ENCODE measurements around the gene CRADD.
"Not testable (repeated sequence)": the region's sequence is repeated elsewhere in the genome, so short reads cannot be mapped to it uniquely, and the experiment has no call there.

The CRADD gene

GRCh38 chr12:93884794-93885460, 207.8 kb downstream of the CRADD start:
- Histone ChIP-seq H3K4me1 (ENCODE audit: control insufficient read depth in 1 of 2, insufficient read depth in 2 of 2, low read length in 2 of 2) (no peaks in the 10 kb centered on the region), H3K27me3 (ENCODE audit: low read depth, low read length) (no peaks in the 10 kb centered on the region), H3K9me3 (ENCODE audit: control insufficient read depth in 1 of 2, low read length in 2 of 2) (no peaks in the 10 kb centered on the region), H3K27ac (ENCODE audit: low read length) (no peak overlapping the region), H3K36me3 (ENCODE audit: control insufficient read depth in 1 of 2, insufficient read depth in 2 of 2, low read length in 2 of 2) (no peaks in the 10 kb centered on the region), H3K4me3 (ENCODE audit: low read depth in 1 of 2, low read length in 2 of 2) (no peak overlapping the region)

GRCh38 chr12:93885973-93886532, 208.9 kb downstream of the CRADD start:
- not testable (repeated sequence) for H3K36me3 ChIP-seq (ENCODE audit: control insufficient read depth in 1 of 2, insufficient read depth in 2 of 2, low read length in 2 of 2); H3K4me1 ChIP-seq (ENCODE audit: control insufficient read depth in 1 of 2, insufficient read depth in 2 of 2, low read length in 2 of 2); H3K27me3 ChIP-seq (ENCODE audit: low read depth, low read length); H3K27ac ChIP-seq (ENCODE audit: low read length); H3K9me3 ChIP-seq (ENCODE audit: control insufficient read depth in 1 of 2, low read length in 2 of 2); H3K4me3 ChIP-seq (ENCODE audit: low read depth in 1 of 2, low read length in 2 of 2)

- Histone ChIP-seq H3K36me3 (ENCODE audit: control insufficient read depth in 1 of 2, insufficient read depth in 2 of 2, low read length in 2 of 2) (no peaks in the 10 kb centered on the region), H3K27me3 (ENCODE audit: low read depth, low read length) (no peaks in the 10 kb centered on the region), H3K9me3 (ENCODE audit: control insufficient read depth in 1 of 2, low read length in 2 of 2) (no peaks in the 10 kb centered on the region), H3K27ac (ENCODE audit: low read length) (no peak overlapping the region), H3K4me1 (ENCODE audit: control insufficient read depth in 1 of 2, insufficient read depth in 2 of 2, low read length in 2 of 2) (no peaks in the 10 kb centered on the region), H3K4me3 (ENCODE audit: low read depth in 1 of 2, low read length in 2 of 2) (no peak overlapping the region)
These were observed 209.6 kb downstream of the CRADD start for GRCh38 chr12:93886533-93887511.

GRCh38 chr12:93888964-93889363, 211.8 kb downstream of the CRADD start:
- Histone ChIP-seq H3K9me3 (ENCODE audit: control insufficient read depth in 1 of 2, low read length in 2 of 2) (no peaks in the 10 kb centered on the region), H3K27me3 (ENCODE audit: low read depth, low read length) (no peaks in the 10 kb centered on the region), H3K4me1 (ENCODE audit: control insufficient read depth in 1 of 2, insufficient read depth in 2 of 2, low read length in 2 of 2) (peaks cover 0 to 18% of the 10 kb centered on the region in 2 donors), H3K36me3 (ENCODE audit: control insufficient read depth in 1 of 2, insufficient read depth in 2 of 2, low read length in 2 of 2) (no peaks in the 10 kb centered on the region), H3K27ac (ENCODE audit: low read length) (no peak overlapping the region), H3K4me3 (ENCODE audit: low read depth in 1 of 2, low read length in 2 of 2) (no peak overlapping the region)

GRCh38 chr12:93889516-93890212, 212.5 kb downstream of the CRADD start:
- H3K4me3 ChIP-seq (ENCODE audit: low read depth in 1 of 2, low read length in 2 of 2): no peak overlapping the region
- H3K27me3 ChIP-seq (ENCODE audit: low read depth, low read length): no peaks in the 10 kb centered on the region
- H3K36me3 ChIP-seq (ENCODE audit: control insufficient read depth in 1 of 2, insufficient read depth in 2 of 2, low read length in 2 of 2): no peaks in the 10 kb centered on the region
- H3K9me3 ChIP-seq (ENCODE audit: control insufficient read depth in 1 of 2, low read length in 2 of 2): no peaks in the 10 kb centered on the region
- peaks cover 0 to 24% of the 10 kb centered on the region in 2 donors for H3K4me1 ChIP-seq (ENCODE audit: control insufficient read depth in 1 of 2, insufficient read depth in 2 of 2, low read length in 2 of 2)
- no peak overlapping the region for H3K27ac ChIP-seq (ENCODE audit: low read length)

- Histone ChIP-seq H3K4me3 (ENCODE audit: low read depth in 1 of 2, low read length in 2 of 2) (no peak overlapping the region), H3K27ac (ENCODE audit: low read length) (no peak overlapping the region), H3K9me3 (ENCODE audit: control insufficient read depth in 1 of 2, low read length in 2 of 2) (no peaks in the 10 kb centered on the region), H3K4me1 (ENCODE audit: control insufficient read depth in 1 of 2, insufficient read depth in 2 of 2, low read length in 2 of 2) (peaks cover 0 to 30% of the 10 kb centered on the region in 2 donors), H3K27me3 (ENCODE audit: low read depth, low read length) (no peaks in the 10 kb centered on the region), H3K36me3 (ENCODE audit: control insufficient read depth in 1 of 2, insufficient read depth in 2 of 2, low read length in 2 of 2) (no peaks in the 10 kb centered on the region)
These were observed 215.5 kb downstream of the CRADD start for GRCh38 chr12:93892423-93893268.

- H3K27ac ChIP-seq (ENCODE audit: low read length): peak overlapping the region; percentile 13
- H3K4me3 ChIP-seq (ENCODE audit: low read depth in 1 of 2, low read length in 2 of 2): peak overlapping the region in 1 of 2 donors; percentile 1
- H3K36me3 ChIP-seq (ENCODE audit: control insufficient read depth in 1 of 2, insufficient read depth in 2 of 2, low read length in 2 of 2): no peaks in the 10 kb centered on the region
These were observed 217.4 kb downstream of the CRADD start for GRCh38 chr12:93894391-93895088.

GRCh38 chr12:93895089-93895445, 217.9 kb downstream of the CRADD start:
- Histone ChIP-seq H3K9me3 (ENCODE audit: control insufficient read depth in 1 of 2, low read length in 2 of 2) (no peaks in the 10 kb centered on the region), H3K36me3 (ENCODE audit: control insufficient read depth in 1 of 2, insufficient read depth in 2 of 2, low read length in 2 of 2) (no peaks in the 10 kb centered on the region), H3K27me3 (ENCODE audit: low read depth, low read length) (no peaks in the 10 kb centered on the region), H3K27ac (ENCODE audit: low read length) (peak overlapping the region; percentile 13), H3K4me1 (ENCODE audit: control insufficient read depth in 1 of 2, insufficient read depth in 2 of 2, low read length in 2 of 2) (peaks cover 0 to 30% of the 10 kb centered on the region in 2 donors), H3K4me3 (ENCODE audit: low read depth in 1 of 2, low read length in 2 of 2) (peak overlapping the region in 1 of 2 donors; percentile 1)

More at GRCh38 chr12:93894391-93895088, 217.4 kb downstream of the CRADD start:
- Histone ChIP-seq H3K27me3 (ENCODE audit: low read depth, low read length) (no peaks in the 10 kb centered on the region), H3K9me3 (ENCODE audit: control insufficient read depth in 1 of 2, low read length in 2 of 2) (no peaks in the 10 kb centered on the region), H3K4me1 (ENCODE audit: control insufficient read depth in 1 of 2, insufficient read depth in 2 of 2, low read length in 2 of 2) (peaks cover 0 to 30% of the 10 kb centered on the region in 2 donors)

GRCh38 chr12:93896427-93896826, 219.3 kb downstream of the CRADD start:
- no peaks in the 10 kb centered on the region for H3K27me3 ChIP-seq (ENCODE audit: low read depth, low read length)
- H3K4me3 ChIP-seq (ENCODE audit: low read depth in 1 of 2, low read length in 2 of 2): no peak overlapping the region
- no peak overlapping the region for H3K27ac ChIP-seq (ENCODE audit: low read length)
- H3K4me1 ChIP-seq (ENCODE audit: control insufficient read depth in 1 of 2, insufficient read depth in 2 of 2, low read length in 2 of 2): peaks cover 0 to 30% of the 10 kb centered on the region in 2 donors
- H3K9me3 ChIP-seq (ENCODE audit: control insufficient read depth in 1 of 2, low read length in 2 of 2): no peaks in the 10 kb centered on the region
- H3K36me3 ChIP-seq (ENCODE audit: control insufficient read depth in 1 of 2, insufficient read depth in 2 of 2, low read length in 2 of 2): no peaks in the 10 kb centered on the region

- Histone ChIP-seq H3K4me1 (ENCODE audit: control insufficient read depth in 1 of 2, insufficient read depth in 2 of 2, low read length in 2 of 2) (peaks cover 0 to 30% of the 10 kb centered on the region in 2 donors), H3K9me3 (ENCODE audit: control insufficient read depth in 1 of 2, low read length in 2 of 2) (no peaks in the 10 kb centered on the region), H3K4me3 (ENCODE audit: low read depth in 1 of 2, low read length in 2 of 2) (no peak overlapping the region), H3K27ac (ENCODE audit: low read length) (no peak overlapping the region), H3K27me3 (ENCODE audit: low read depth, low read length) (no peaks in the 10 kb centered on the region), H3K36me3 (ENCODE audit: control insufficient read depth in 1 of 2, insufficient read depth in 2 of 2, low read length in 2 of 2) (no peaks in the 10 kb centered on the region)
These were observed 219.8 kb downstream of the CRADD start for GRCh38 chr12:93896952-93897351.

Data from muscle layer of duodenum (tissue), 2 donors.